Suprapubic skin (tissue), 4 donors: ENCODE results near the gene FOSB. TPM values are rescaled to one million over a fixed set of nuclear protein-coding genes. Genes with fewer than 3 reads are reported as not detected.

Experiments used
- DNase-seq, 2 donors: peaks; one replicate each; pipeline ENCODE4 v3.0.0-alpha.2; 2019; ENCODE audit warnings: low spot score in 2 of 2
- H3K27ac ChIP-seq: fragments of 200-600 bp; sonication (generic); one replicate; pipeline ENCODE4 v1.5.1; 2019
- H3K27me3 ChIP-seq: fragments of 200-600 bp; sonication (generic); one replicate; pipeline ENCODE4 v1.5.1; 2019
- H3K36me3 ChIP-seq: fragments of 200-600 bp; sonication (generic); one replicate; pipeline ENCODE4 v1.5.1; 2019
- H3K4me1 ChIP-seq: fragments of 200-600 bp; sonication (generic); one replicate; pipeline ENCODE4 v1.5.1; 2019
- H3K4me3 ChIP-seq: fragments of 200-600 bp; sonication (generic); one replicate; pipeline ENCODE4 v1.5.1; 2019; ENCODE audit warnings: mild to moderate bottlenecking
- H3K9me3 ChIP-seq: fragments of 200-600 bp; sonication (generic); one replicate; pipeline ENCODE4 v1.5.1; 2019
- EP300 ChIP-seq: sonication (generic); formaldehyde crosslinking; IDR thresholded peaks from one replicate; pipeline ENCODE4 v1.6.1; 2017; ENCODE audit warnings: antibody characterized with exemption
- POLR2A ChIP-seq, 2 donors: fragments of 450-650 bp; IDR thresholded peaks; one replicate each; pipeline ENCODE4 v1.6.1; 2017; ENCODE audit warnings: antibody characterized with exemption in 2 of 2, mild to moderate bottlenecking in 2 of 2, moderate library complexity in 2 of 2
- POLR2AphosphoS5 ChIP-seq, 3 donors: sonication (generic); formaldehyde crosslinking; IDR thresholded peaks; one replicate each; pipeline ENCODE4 v1.6.1; 2017; ENCODE audit warnings: antibody characterized with exemption in 3 of 3
- WGBS: methylation state at CpG from one replicate; pipeline ENCODE4 v1.1.5; 2018; 5-methylcytosine and 5-hydroxymethylcytosine counted together
- total RNA-seq, 4 donors: library from RNA; depleted of rRNA; stranded (reverse); fragments of >200 nt; gene quantifications; one replicate each; pipeline ENCODE4 v1.1.0, GENCODE V29; 2016
- TF ChIP-seq, protein P1 (sequence below), 2 donors: fragments of 200-600 bp in 1 of 2; fragments of 450-650 bp in 1 of 2; sonication (generic) in 1 of 2; IDR thresholded peaks; one replicate each; pipeline ENCODE4 v1.5.1; 2016 to 2019; ENCODE audit warnings: antibody characterized with exemption in 2 of 2, mild to moderate bottlenecking in 1 of 2, moderate library complexity in 1 of 2

The FOSB gene
- total RNA-seq, 4 donors from 2014 or later: 326 to 676 (median 518) TPM

DNA sequence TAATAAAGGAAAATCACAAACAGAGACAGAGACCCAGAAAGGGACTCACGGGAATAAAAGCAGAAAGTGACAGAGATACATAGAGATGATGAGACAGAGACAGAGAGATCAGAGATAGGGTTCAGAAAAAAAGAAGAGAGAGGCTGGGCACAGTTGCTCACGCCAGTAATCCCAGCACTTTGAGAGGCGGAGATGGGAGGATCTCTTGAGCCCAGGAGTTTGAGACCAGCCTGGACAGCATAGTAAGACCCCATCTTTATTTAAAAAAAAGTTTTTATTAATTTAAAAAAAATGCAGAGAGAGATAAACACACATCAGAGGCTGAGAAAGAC is 19.4 kb upstream of the FOSB start:
- no peaks in the 10 kb centered on the region for H3K27me3 ChIP-seq
- H3K4me1 ChIP-seq: peaks cover 77% of the 10 kb centered on the region
- H3K9me3 ChIP-seq: no peaks in the 10 kb centered on the region
- TF ChIP-seq EP300 (no peak), POLR2A (IDR thresholded peaks at IDR 0.05) (no peak), POLR2AphosphoS5 (IDR thresholded peaks at IDR 0.05) (no peak)
- TF ChIP-seq, protein P1, sequence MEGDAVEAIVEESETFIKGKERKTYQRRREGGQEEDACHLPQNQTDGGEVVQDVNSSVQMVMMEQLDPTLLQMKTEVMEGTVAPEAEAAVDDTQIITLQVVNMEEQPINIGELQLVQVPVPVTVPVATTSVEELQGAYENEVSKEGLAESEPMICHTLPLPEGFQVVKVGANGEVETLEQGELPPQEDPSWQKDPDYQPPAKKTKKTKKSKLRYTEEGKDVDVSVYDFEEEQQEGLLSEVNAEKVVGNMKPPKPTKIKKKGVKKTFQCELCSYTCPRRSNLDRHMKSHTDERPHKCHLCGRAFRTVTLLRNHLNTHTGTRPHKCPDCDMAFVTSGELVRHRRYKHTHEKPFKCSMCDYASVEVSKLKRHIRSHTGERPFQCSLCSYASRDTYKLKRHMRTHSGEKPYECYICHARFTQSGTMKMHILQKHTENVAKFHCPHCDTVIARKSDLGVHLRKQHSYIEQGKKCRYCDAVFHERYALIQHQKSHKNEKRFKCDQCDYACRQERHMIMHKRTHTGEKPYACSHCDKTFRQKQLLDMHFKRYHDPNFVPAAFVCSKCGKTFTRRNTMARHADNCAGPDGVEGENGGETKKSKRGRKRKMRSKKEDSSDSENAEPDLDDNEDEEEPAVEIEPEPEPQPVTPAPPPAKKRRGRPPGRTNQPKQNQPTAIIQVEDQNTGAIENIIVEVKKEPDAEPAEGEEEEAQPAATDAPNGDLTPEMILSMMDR (IDR thresholded peaks at IDR 0.05): no peak
- 67% methylated on average over 3 of the region's 3 CpGs for WGBS
- peak overlapping the region; percentile 95 for H3K27ac ChIP-seq
- H3K4me3 ChIP-seq: no peak overlapping the region
- H3K36me3 ChIP-seq: no peaks in the 10 kb centered on the region
- DNase-seq: no peak

DNA sequence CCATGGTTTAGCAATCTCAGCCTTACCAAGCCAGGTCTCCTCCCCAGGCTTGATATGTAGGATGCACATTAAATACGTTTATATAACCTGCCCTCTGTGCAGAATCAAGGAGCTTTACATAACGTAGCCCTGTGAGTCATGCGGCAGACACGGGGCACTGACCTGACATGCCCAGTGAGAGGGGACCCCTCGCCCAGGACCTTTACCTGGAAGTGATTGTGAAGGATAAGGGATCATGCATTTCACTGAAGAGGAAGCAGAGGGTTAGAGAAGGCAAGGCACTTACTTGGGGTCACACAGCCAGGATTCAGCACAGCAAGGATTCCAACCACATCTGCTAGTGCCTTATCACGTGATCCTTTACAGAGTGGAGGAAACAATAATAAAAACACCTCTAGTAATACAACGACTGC is 18.9 kb upstream of the FOSB start:
- DNase-seq: no peak
- Histone ChIP-seq H3K4me1 (peaks cover 73% of the 10 kb centered on the region), H3K27me3 (no peaks in the 10 kb centered on the region), H3K36me3 (no peaks in the 10 kb centered on the region), H3K4me3 (peak overlapping the region; percentile 58), H3K9me3 (no peaks in the 10 kb centered on the region), H3K27ac (peak overlapping the region; percentile 95)
- 43% methylated on average over 7 of the region's 7 CpGs for WGBS
- TF ChIP-seq POLR2AphosphoS5 (IDR thresholded peaks at IDR 0.05) (peak in 1 of 3 donors; percentile 65), POLR2A (IDR thresholded peaks at IDR 0.05) (no peak), EP300 (no peak)

DNA sequence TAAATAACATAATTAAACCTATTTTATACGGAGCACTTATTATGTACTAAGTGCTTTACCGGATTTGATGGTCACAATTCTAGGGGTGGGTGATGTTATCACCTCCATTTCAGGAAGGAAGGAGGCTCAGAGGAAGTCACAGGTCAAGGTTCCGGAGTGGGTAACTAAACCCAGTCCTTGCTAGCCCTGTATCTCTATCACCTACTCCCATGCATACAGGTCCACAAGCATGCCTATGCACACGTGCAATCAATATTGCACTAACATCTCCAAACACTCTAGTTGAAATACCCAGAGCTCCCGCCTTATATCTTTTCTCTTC is 17.8 kb upstream of the FOSB start:
- Histone ChIP-seq H3K27me3 (no peaks in the 10 kb centered on the region), H3K27ac (peak overlapping the region; percentile 95), H3K9me3 (no peaks in the 10 kb centered on the region), H3K4me1 (peaks cover 71% of the 10 kb centered on the region), H3K4me3 (peak overlapping the region; percentile 58), H3K36me3 (no peaks in the 10 kb centered on the region)
- no peak for DNase-seq
- TF ChIP-seq, protein P1 (IDR thresholded peaks at IDR 0.05): no peak
- no peak for TF ChIP-seq POLR2A (IDR thresholded peaks at IDR 0.05)
- no peak for TF ChIP-seq POLR2AphosphoS5 (IDR thresholded peaks at IDR 0.05)
- TF ChIP-seq EP300: no peak
- WGBS: 16% methylated on average over 5 of the region's 5 CpGs

DNA sequence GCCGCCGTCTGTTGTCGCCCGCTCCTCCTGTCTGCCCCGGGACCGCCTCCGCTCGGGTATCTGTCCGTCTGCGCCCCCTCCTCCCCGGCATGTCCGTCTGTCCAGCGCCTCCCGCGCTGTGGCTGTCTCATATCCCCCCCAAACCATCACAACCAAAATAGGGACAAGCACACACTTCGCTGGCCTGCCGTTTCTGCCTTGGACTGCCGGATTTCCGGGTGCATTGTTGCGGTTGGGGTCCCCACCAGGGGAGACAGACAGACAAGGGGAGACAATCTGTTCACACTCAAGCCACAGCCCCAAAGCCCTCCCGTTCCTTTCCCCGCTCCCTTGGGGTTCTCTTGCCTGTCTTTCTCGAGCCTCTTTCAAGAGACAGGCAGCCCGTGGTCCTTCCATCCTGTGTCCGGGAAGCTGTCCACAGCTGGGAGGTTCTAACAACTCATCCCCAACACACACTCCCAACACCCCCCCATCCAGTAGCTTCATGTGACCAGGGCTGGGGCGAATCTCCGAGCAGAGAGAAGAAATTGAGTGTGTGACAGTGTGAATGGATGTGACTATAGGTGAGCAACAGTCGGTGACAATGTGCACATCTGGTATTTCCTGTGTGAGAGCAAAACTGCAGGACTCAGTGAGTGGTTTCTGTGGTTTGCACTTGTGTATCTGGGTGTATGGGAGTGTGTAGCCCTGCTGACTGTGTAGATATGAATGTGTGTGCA is 16.5 kb upstream of the FOSB start:
- Histone ChIP-seq H3K9me3 (no peaks in the 10 kb centered on the region), H3K4me3 (peak overlapping the region; percentile 58), H3K27ac (peak overlapping the region; percentile 95), H3K27me3 (no peaks in the 10 kb centered on the region), H3K4me1 (peaks cover 71% of the 10 kb centered on the region), H3K36me3 (no peaks in the 10 kb centered on the region)
- DNase-seq: peak in 1 of 2 donors; percentile 87
- TF ChIP-seq POLR2AphosphoS5 (IDR thresholded peaks at IDR 0.05) (peak in 1 of 3 donors; percentile 20), POLR2A (IDR thresholded peaks at IDR 0.05) (peak in 1 of 2 donors; percentile 8), EP300 (no peak)
- TF ChIP-seq, protein P1 (IDR thresholded peaks at IDR 0.05): no peak
- 1% methylated on average over 24 of the region's 28 CpGs for WGBS

DNA sequence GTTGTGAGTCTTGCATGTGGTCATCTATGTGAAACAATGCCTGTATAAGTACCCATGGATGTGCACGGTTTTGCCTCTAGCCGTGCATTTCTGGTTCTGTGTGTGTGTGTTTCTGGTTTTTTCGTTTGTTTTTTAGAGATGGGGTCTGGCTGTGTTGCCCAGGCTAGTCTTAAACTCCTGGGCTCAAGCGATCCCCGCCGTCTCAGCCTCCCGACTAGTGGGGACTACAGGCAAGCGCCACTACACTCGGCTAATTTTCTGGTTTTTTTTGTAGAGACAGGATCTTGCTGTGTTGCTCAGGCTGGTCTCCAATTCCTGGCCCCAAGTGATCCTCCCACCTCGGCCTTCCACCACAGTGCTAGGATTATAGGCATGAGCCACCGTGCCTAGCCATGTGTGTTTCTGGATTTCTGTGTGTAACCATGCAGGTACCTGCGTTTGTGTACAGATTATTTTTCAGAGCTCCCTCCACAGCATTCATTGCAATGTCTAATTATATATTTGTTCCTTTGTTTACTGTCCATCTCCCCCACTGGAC is 15.9 kb upstream of the FOSB start:
- Histone ChIP-seq H3K27ac (peak overlapping the region; percentile 95), H3K4me1 (peaks cover 69% of the 10 kb centered on the region)
- TF ChIP-seq EP300: no peak
- no peak for TF ChIP-seq POLR2A (IDR thresholded peaks at IDR 0.05)
- TF ChIP-seq, protein P1 (IDR thresholded peaks at IDR 0.05): no peak
- no peak for TF ChIP-seq POLR2AphosphoS5 (IDR thresholded peaks at IDR 0.05)

More for the DNA sequence above, 15.9 kb upstream of the FOSB start:
- no peak overlapping the region for H3K4me3 ChIP-seq
- WGBS: 64% methylated on average over 12 of the region's 12 CpGs
- no peak for DNase-seq
- no peaks in the 10 kb centered on the region for H3K27me3 ChIP-seq
- no peaks in the 10 kb centered on the region for H3K9me3 ChIP-seq
- H3K36me3 ChIP-seq: no peaks in the 10 kb centered on the region
